NCI-H345 treated with DMSO at 0.1 percent for 48 hours (cell line): ENCODE data around the gene SPAG7.
"Not testable (repeated sequence)": the region's sequence is repeated elsewhere in the genome, so short reads cannot be mapped to it uniquely, and the experiment has no call there.

Experiments
- DNase-seq: peaks from one replicate; lab custom pipeline; 2025; ENCODE audit not compliant: unreplicated experiment; lab: John Stamatoyannopoulos, UW

The SPAG7 gene

GRCh38 chr17:4938688-4939545 is 28.7 kb downstream of the SPAG7 start:
- DNase-seq: no peak

GRCh38 chr17:4938069-4938491 is 29.5 kb downstream of the SPAG7 start:
- no peak for DNase-seq

- no peak for DNase-seq
Measured at GRCh38 chr17:4937553-4937952, 30.1 kb downstream of the SPAG7 start.

GRCh38 chr17:4936436-4936835 is 31.2 kb downstream of the SPAG7 start:
- no peak for DNase-seq

- DNase-seq: no peak
Measured at GRCh38 chr17:4935650-4936049, 32.0 kb downstream of the SPAG7 start.

GRCh38 chr17:4934173-4934979 is 33.2 kb downstream of the SPAG7 start:
- no peak for DNase-seq

- DNase-seq: no peak
Measured at GRCh38 chr17:4933646-4934045, 34.0 kb downstream of the SPAG7 start.

- DNase-seq: no peak
Measured at GRCh38 chr17:4932756-4933155, 34.9 kb downstream of the SPAG7 start.

GRCh38 chr17:4931963-4932362 is 35.7 kb downstream of the SPAG7 start, which contains the start of gene GP1BA:
Gene GP1BA (plus strand): TSS chr17:4932277. CDS start chr17:4932605, 328 bp downstream.
- DNase-seq: no peak

GRCh38 chr17:4928881-4929280 is 38.7 kb downstream of the SPAG7 start:
- no peak for DNase-seq

GRCh38 chr17:4926577-4927335 is 40.9 kb downstream of the SPAG7 start:
- DNase-seq: not testable (repeated sequence)

GRCh38 chr17:4921320-4921719 is 46.3 kb downstream of the SPAG7 start:
- no peak for DNase-seq

GRCh38 chr17:4920351-4921048 is 47.1 kb downstream of the SPAG7 start:
- DNase-seq: no peak

- DNase-seq: no peak
Measured at GRCh38 chr17:4919511-4920047, 48.0 kb downstream of the SPAG7 start.

GRCh38 chr17:4914551-4914950 is 53.1 kb downstream of the SPAG7 start:
- not testable (repeated sequence) for DNase-seq

- no peak for DNase-seq
Measured at GRCh38 chr17:4913994-4914393, 53.6 kb downstream of the SPAG7 start.
